Neural cell (in vitro differentiated cells): ENCODE measurements around the gene PDF. TPM values are rescaled to one million over a fixed set of nuclear protein-coding genes. Genes with fewer than 3 reads are reported as not detected.

Experiments
- H2AFZ ChIP-seq: fragments of 200-600, 300-800 bp; sonication (generic), shearing (Covaris generic); 2 replicates; pipeline ENCODE4 v1.6.0; 2014; ENCODE audit warnings: low read depth, mild to moderate bottlenecking, antibody characterized with exemption, low read length, moderate library complexity
- H3F3A ChIP-seq: fragments of 200-600 bp; shearing (Covaris generic); 2 replicates; pipeline ENCODE4 v1.6.1; 2016; ENCODE audit warnings: mild to moderate bottlenecking, moderate library complexity, mixed read lengths, antibody characterized with exemption, low read length; ENCODE audit not compliant: insufficient read depth, poor library complexity, severe bottlenecking
- H3K27ac ChIP-seq: fragments of 200-600, 300-800 bp; sonication (generic), shearing (Covaris generic); 2 replicates; pipeline ENCODE4 v1.5.1; 2014; ENCODE audit warnings: mild to moderate bottlenecking, low read length, moderate library complexity
- H3K27me3 ChIP-seq: fragments of 300-800, 200-600 bp; sonication (generic), shearing (Covaris generic); 2 replicates; pipeline ENCODE4 v1.6.0; 2014; ENCODE audit warnings: mild to moderate bottlenecking, low read depth, low read length, moderate library complexity; ENCODE audit not compliant: insufficient read depth
- H3K36me3 ChIP-seq: fragments of 300-800, 200-600 bp; sonication (generic), shearing (Covaris generic); 2 replicates; pipeline ENCODE4 v1.5.1; 2014; ENCODE audit warnings: mild to moderate bottlenecking, antibody characterized with exemption, low read length, moderate library complexity; ENCODE audit not compliant: insufficient read depth
- H3K4me2 ChIP-seq: fragments of 300-800, 200-600 bp; sonication (generic), shearing (Covaris generic); 2 replicates; pipeline ENCODE4 v1.6.0; 2014; ENCODE audit warnings: mild to moderate bottlenecking, low read length
- H3K4me3 ChIP-seq: fragments of 300-800, 200-600 bp; sonication (generic), shearing (Covaris generic); 2 replicates; pipeline ENCODE4 v1.5.1; 2014; ENCODE audit warnings: mild to moderate bottlenecking, low read length, moderate library complexity
- H3K79me2 ChIP-seq: fragments of 200-600 bp; shearing (Covaris generic); replicated peaks from 2 replicates; pipeline ENCODE4 v1.6.0; 2014; ENCODE audit warnings: mild to moderate bottlenecking, low read length, moderate library complexity; ENCODE audit not compliant: insufficient read depth
- H3K9ac ChIP-seq: fragments of 300-800, 200-600 bp; sonication (generic), shearing (Covaris generic); 2 replicates; pipeline ENCODE4 v1.6.1; 2016; ENCODE audit warnings: mild to moderate bottlenecking, low read length, mixed read lengths
- H3K9me2 ChIP-seq: fragments of 200-600 bp; shearing (Covaris generic); 2 replicates; pipeline ENCODE4 v1.6.1; 2016; ENCODE audit warnings: mild to moderate bottlenecking, low read length, mixed read lengths; ENCODE audit not compliant: insufficient read depth
- H3K9me3 ChIP-seq: fragments of 200-600, 300-800 bp; sonication (generic), shearing (Covaris generic); 2 replicates; pipeline ENCODE4 v1.6.1; 2016; ENCODE audit warnings: mild to moderate bottlenecking, mixed run types, low read length, moderate library complexity, mixed read lengths
- H4K20me1 ChIP-seq: fragments of 200-600 bp; shearing (Covaris generic); 2 replicates; pipeline ENCODE4 v1.6.1; 2016; ENCODE audit warnings: mild to moderate bottlenecking, mixed run types; ENCODE audit not compliant: insufficient read depth
- CTCF ChIP-seq: fragments of 450-650 bp; IDR thresholded peaks from 2 replicates; pipeline ENCODE4 v1.5.1; 2014; ENCODE audit warnings: antibody characterized with exemption, mild to moderate bottlenecking, moderate library complexity; ENCODE audit not compliant: poor library complexity, severe bottlenecking
- EP300 ChIP-seq: fragments of 450-650 bp; conservative IDR thresholded peaks from 2 replicates; pipeline ENCODE4 v1.6.1; 2014; ENCODE audit warnings: antibody characterized with exemption, mild to moderate bottlenecking, moderate library complexity; ENCODE audit not compliant: poor library complexity, severe bottlenecking
- EZH2 ChIP-seq: fragments of 200-600, 300-800 bp; shearing (Covaris generic), sonication (generic); IDR thresholded peaks from 2 replicates; pipeline ENCODE4 v1.6.1; 2014; ENCODE audit warnings: antibody characterized with exemption, low read length, borderline replicate concordance, mild to moderate bottlenecking; ENCODE audit not compliant: insufficient read depth, poor library complexity, severe bottlenecking
- MXI1 ChIP-seq: fragments of 450-650 bp; conservative IDR thresholded peaks from 2 replicates; pipeline ENCODE4 v1.6.1; 2014; ENCODE audit warnings: antibody characterized with exemption, mild to moderate bottlenecking; ENCODE audit not compliant: poor library complexity, severe bottlenecking
- POLR2AphosphoS5 ChIP-seq: IDR thresholded peaks from 2 replicates; pipeline ENCODE4 v1.6.1; 2012
- RAD21 ChIP-seq: fragments of 450-650 bp; conservative IDR thresholded peaks from 2 replicates; pipeline ENCODE4 v1.6.1; 2014; ENCODE audit warnings: antibody characterized with exemption, mild to moderate bottlenecking, moderate library complexity
- REST ChIP-seq: IDR thresholded peaks from 2 replicates; pipeline ENCODE4 v1.6.1; 2012; ENCODE audit warnings: borderline replicate concordance
- SMC3 ChIP-seq: fragments of 450-650 bp; conservative IDR thresholded peaks from 2 replicates; pipeline ENCODE4 v1.6.1; 2014; ENCODE audit warnings: antibody characterized with exemption, mild to moderate bottlenecking, moderate library complexity; ENCODE audit not compliant: poor library complexity
- TAF1 ChIP-seq: IDR thresholded peaks from 2 replicates; pipeline ENCODE4 v1.6.1; 2012; ENCODE audit warnings: low read depth
- polyA plus RNA-seq: library from polyadenylated mRNA; depleted of rRNA; stranded (reverse); fragments of >200 nt; gene quantifications from 2 replicates; pipeline ENCODE4 v1.2.3, GENCODE V29; 2014

PDF gene
- polyA plus RNA-seq, 1 donor from 2014 or later = 5.1 TPM

DNA sequence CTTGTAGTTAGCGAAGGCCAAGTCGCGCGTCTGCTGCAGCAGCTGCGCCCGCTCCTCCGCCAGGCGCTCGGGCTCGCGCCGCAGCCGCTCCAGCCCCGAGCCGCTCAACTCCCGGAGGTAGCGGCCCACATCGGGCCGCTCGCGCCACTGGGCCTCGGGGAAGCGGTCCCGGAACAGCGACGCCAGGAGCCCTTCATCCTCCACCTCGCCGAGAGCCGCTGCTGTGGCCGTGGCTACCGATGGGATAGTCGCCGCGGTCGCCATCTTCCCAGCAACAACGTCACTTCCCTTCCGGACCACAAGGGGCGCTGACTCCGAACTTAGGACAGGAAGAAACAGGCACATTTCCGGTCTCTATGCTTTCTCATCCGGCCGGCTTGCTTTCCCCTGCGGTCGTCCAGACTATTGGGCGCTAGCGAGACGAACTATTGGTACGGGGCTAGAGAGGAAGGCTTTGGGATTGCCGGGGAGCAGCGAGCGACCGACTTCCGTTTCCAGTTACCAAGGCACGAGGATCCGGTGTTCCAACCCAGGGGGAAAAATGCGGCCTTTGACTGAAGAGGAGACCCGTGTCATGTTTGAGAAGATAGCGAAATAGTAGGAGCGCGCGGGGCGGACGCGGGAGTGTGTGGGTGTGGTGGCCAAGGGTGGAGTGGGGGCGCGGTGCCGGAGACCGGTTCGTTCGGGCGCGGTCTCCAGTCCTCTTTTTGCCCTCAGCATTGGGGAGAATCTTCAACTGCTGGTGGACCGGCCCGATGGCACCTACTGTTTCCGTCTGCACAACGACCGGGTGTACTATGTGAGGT is 9.1 kb upstream of the PDF start, which contains the start of the genes COG8 and NIP7:
TSS of gene COG8 (minus strand) at position 276 of the 806 bp plus-strand sequence. CDS start at position 264, 12 bp downstream.
TSS of gene NIP7 (plus strand) at position 484 of the 806 bp plus-strand sequence. CDS start at position 542, 58 bp downstream.
- Histone ChIP-seq H3K36me3 (peaks cover 6% of the 10 kb centered on the region), H3K4me2 (peak within 1 kb of the TSS; percentile 89), H3K79me2 (peaks cover 24% of the 10 kb centered on the region)

More for the DNA sequence above, 9.1 kb upstream of the PDF start, which contains the start of the genes COG8 and NIP7:
- peak; percentile 98 for TF ChIP-seq POLR2AphosphoS5
- TF ChIP-seq SMC3 = peak; percentile 45
- peak; percentile 89 for TF ChIP-seq REST
- peak; percentile 94 for TF ChIP-seq TAF1
- no peak for TF ChIP-seq EZH2
- TF ChIP-seq MXI1 = peak; percentile 98
- TF ChIP-seq CTCF = peak; percentile 98
- no peak for TF ChIP-seq RAD21
- peak; percentile 11 for TF ChIP-seq EP300
- Histone ChIP-seq H3K9ac (peak within 1 kb of the TSS; percentile 87), H3K27me3 (no peaks in the 10 kb centered on the region), H3K9me3 (no peaks in the 10 kb centered on the region), H2AFZ (peak within 1 kb of the TSS; percentile 76), H3K4me3 (peak within 1 kb of the TSS; percentile 99), H3K27ac (peak within 1 kb of the TSS; percentile 88), H4K20me1 (no peaks in the 10 kb centered on the region), H3F3A (no peaks in the 10 kb centered on the region), H3K9me2 (no peaks in the 10 kb centered on the region)
